K562 (cell line): ENCODE results near the gene USP19. TPM values are rescaled to one million over a fixed set of nuclear protein-coding genes. Genes with fewer than 3 reads are reported as not detected.

Source experiments
- CHCHD3 ChIP-seq: fragments of 250-450 bp; sonication (Bioruptor Pico); IDR thresholded peaks from 2 replicates; pipeline ENCODE4 v2.1.2; 2022; ENCODE audit warnings: mild to moderate bottlenecking
- E4F1 ChIP-seq: fragments of 250-450 bp; sonication (Bioruptor Pico); IDR thresholded peaks from 2 replicates; pipeline ENCODE4 v1.5.0; 2021; ENCODE audit warnings: mild to moderate bottlenecking, borderline replicate concordance
- GTF3C2 ChIP-seq: IDR thresholded peaks from 3 replicates; pipeline ENCODE4 v1.6.1; 2011; ENCODE audit warnings: borderline replicate concordance, mild to moderate bottlenecking, moderate library complexity; ENCODE audit not compliant: insufficient read length; ENCODE audit errors: extremely low read depth
- MXD1 ChIP-seq: fragments of 250-450 bp; sonication (Bioruptor Pico); IDR thresholded peaks from 2 replicates; pipeline ENCODE4 v1.8.0; 2021; ENCODE audit warnings: borderline replicate concordance, mild to moderate bottlenecking, moderate library complexity; ENCODE audit not compliant: poor library complexity, severe bottlenecking
- TSHZ1 ChIP-seq: fragments of 250-450 bp; sonication (Bioruptor Pico); IDR thresholded peaks from 2 replicates; pipeline ENCODE4 v1.4.0; 2020; ENCODE audit warnings: mild to moderate bottlenecking, moderate library complexity
- ZFPM2 ChIP-seq: fragments of 250-450 bp; sonication (Bioruptor Pico); IDR thresholded peaks from 2 replicates; pipeline ENCODE4 v1.5.1; 2022; ENCODE audit warnings: mild to moderate bottlenecking
- ZNF609 ChIP-seq: sonication (generic); formaldehyde crosslinking; IDR thresholded peaks from 2 replicates; pipeline ENCODE4 v1.8.1; 2023; ENCODE audit warnings: missing genetic modification reagents, mild to moderate bottlenecking, borderline replicate concordance
- ZNF696 ChIP-seq: fragments of 250-450 bp; sonication (Bioruptor Pico); conservative IDR thresholded peaks from 2 replicates; pipeline ENCODE4 v1.4.0; 2020; ENCODE audit warnings: mild to moderate bottlenecking, moderate library complexity
- polyA plus RNA-seq, 8 experiments: library from polyadenylated mRNA; depleted of rRNA in 4 of 8; stranded (reverse) in 5 of 8; unstranded in 3 of 8; fragments of >200 nt; fragmentation: Nextera tagmentation in 2 of 8; fragmentation: Illumina TruSeq in 1 of 8; extraction: Ambion mirVana in 2 of 8; extraction: Trizol in 1 of 8; gene quantifications; 2 replicates each; pipeline versions ENCODE4 v1.2.1 to v1.2.3, GENCODE V29; 2011 to 2014; ENCODE audit warnings: inconsistent platforms in 1 of 8, missing spikeins in 1 of 8
- total RNA-seq, 7 experiments: library from RNA; depleted of rRNA in 6 of 7; stranded (reverse); fragments of >200 nt in 6 of 7; fragmentation: Illumina TruSeq in 2 of 7; extraction: Trizol in 2 of 7; gene quantifications; 2 replicates each; pipeline versions ENCODE4 v1.2.1 to v1.2.3, GENCODE V29; 2011 to 2021; ENCODE audit warnings: low replicate concordance in 1 of 7

Gene USP19
- total and polyA plus RNA-seq, 9 of the 15 experiments (the other 6 are each of a cell fraction or from before 2014, with no cell fraction given): 0.24 to 65.9 (median 36.9) TPM

GRCh38 chr3:49165771-49166751 lies 45.4 kb upstream of the USP19 start, which contains the start of gene CCDC71 (continued):
- TF ChIP-seq ZNF609: no peak
- TF ChIP-seq TSHZ1 (CRISPR knock-in tag): no peak
- peak; percentile 49 for TF ChIP-seq GTF3C2
- TF ChIP-seq E4F1 (CRISPR knock-in tag): no peak
- TF ChIP-seq ZFPM2 (CRISPR knock-in tag): no peak
- no peak for TF ChIP-seq CHCHD3 (CRISPR knock-in tag)
- no peak for TF ChIP-seq MXD1 (CRISPR knock-in tag)
- no peak for TF ChIP-seq ZNF696 (CRISPR knock-in tag)
